A549 (cell line): ENCODE results near the gene SPPL2C. TPM values are rescaled to one million over a fixed set of nuclear protein-coding genes. Genes with fewer than 3 reads are reported as not detected.

ENCODE experiments used
- ATAC-seq, 2 experiments: fragments of 200-7000 bp in 1 of 2; fragments of >200 bp in 1 of 2; cut with Nextera tagmentation in 1 of 2; cut with Tn5 transposase in 1 of 2; 3 replicates each; pipeline versions ENCODE4 v1.8.0 to v1.9.1; 2018 to 2020; ENCODE audit warnings: mild to moderate bottlenecking in 1 of 2, moderate library complexity in 1 of 2
- CTCF ChIA-PET: fragments of 300-600 bp; sonication (Branson Sonifier 250); formaldehyde crosslinking; extraction: SDS; loops from one replicate; lab custom pipeline; 2021; ENCODE audit warnings: antibody characterized with exemption, inconsistent platforms; lab: Yijun Ruan, JAX
- POLR2A ChIA-PET: fragments of 350-600 bp; formaldehyde crosslinking; extraction: SDS; loops from one replicate; lab custom pipeline; 2021; ENCODE audit warnings: antibody characterized with exemption, inconsistent platforms; lab: Yijun Ruan, JAX
- DNase-seq, 2 experiments: peaks; one replicate each; pipeline versions ENCODE4 v3.0.0 to v3.0.0-alpha.2; 2011 to 2016; ENCODE audit warnings: low read depth in 1 of 2, low spot score in 1 of 2
- FAIRE-seq: peaks from 2 replicates; lab custom pipeline; 2011; peaks lifted over from hg19 to GRCh38; lab: Jason Lieb, UNC
- H3K27ac ChIP-seq, 2 experiments: fragments of >200 bp; sonication (Bioruptor Twin); formaldehyde crosslinking; 3 replicates each; pipeline ENCODE4 v1.5.1; 2016 to 2017
- H3K4me1 ChIP-seq: fragments of >200 bp; sonication (Bioruptor Twin); formaldehyde crosslinking; 3 replicates; pipeline ENCODE4 v1.6.1; 2016
- H3K4me2 ChIP-seq: fragments of >200 bp; sonication (Bioruptor Twin); formaldehyde crosslinking; 3 replicates; pipeline ENCODE4 v1.6.1; 2016
- H3K4me3 ChIP-seq: fragments of >200 bp; sonication (Bioruptor Twin); formaldehyde crosslinking; 3 replicates; pipeline ENCODE4 v1.5.1; 2016
- H3K9me3 ChIP-seq: fragments of >200 bp; sonication (Bioruptor Twin); formaldehyde crosslinking; 3 replicates; pipeline ENCODE4 v1.6.1; 2016
- ATOH8 ChIP-seq: fragments of 250-450 bp; sonication (Bioruptor Pico); IDR thresholded peaks from 2 replicates; pipeline ENCODE4 v1.5.0; 2020; ENCODE audit warnings: low read depth, mild to moderate bottlenecking, moderate library complexity
- BHLHE40 ChIP-seq: IDR thresholded peaks from 2 replicates; pipeline ENCODE4 v1.6.1; 2012; ENCODE audit warnings: low read depth, low read length, inconsistent platforms
- CBX8 ChIP-seq: fragments of 200-600 bp; sonication (generic); IDR thresholded peaks from 2 replicates; pipeline ENCODE4 v1.6.1; 2016
- GATA3 ChIP-seq: IDR thresholded peaks from 2 replicates; pipeline ENCODE4 v1.6.1; 2012; ENCODE audit warnings: borderline replicate concordance
- HDAC2 ChIP-seq: fragments of 200-600 bp; sonication (generic); IDR thresholded peaks from 2 replicates; pipeline ENCODE4 v1.6.1; 2016
- HEYL ChIP-seq: fragments of 250-450 bp; sonication (Bioruptor Pico); IDR thresholded peaks from 2 replicates; pipeline ENCODE4 v1.8.0; 2021; ENCODE audit warnings: mild to moderate bottlenecking, moderate library complexity
- HOXA7 ChIP-seq: fragments of 250-450 bp; sonication (Bioruptor Pico); IDR thresholded peaks from 2 replicates; pipeline ENCODE4 v1.5.0; 2020; ENCODE audit warnings: mild to moderate bottlenecking, moderate library complexity
- JUN ChIP-seq, 2 experiments: fragments of >200 bp; sonication (Bioruptor Twin); formaldehyde crosslinking; IDR thresholded peaks; 2 replicates in 1 of 2; 3 replicates in 1 of 2; pipeline ENCODE4 v1.6.1; 2016 to 2017
- JUNB ChIP-seq: fragments of >200 bp; sonication (Bioruptor Twin); formaldehyde crosslinking; IDR thresholded peaks from 2 replicates; pipeline ENCODE4 v1.6.1; 2016
- KDM1A ChIP-seq: fragments of 200-600 bp; sonication (generic); IDR thresholded peaks from 2 replicates; pipeline ENCODE4 v1.6.1; 2016; ENCODE audit warnings: low read depth, mild to moderate bottlenecking
- KDM5A ChIP-seq: fragments of 200-600 bp; sonication (generic); IDR thresholded peaks from 2 replicates; pipeline ENCODE4 v1.6.1; 2016; ENCODE audit warnings: antibody characterized with exemption, mild to moderate bottlenecking
- MAZ ChIP-seq: fragments of 150-350 bp; IDR thresholded peaks from 2 replicates; pipeline ENCODE4 v1.6.1; 2014; ENCODE audit warnings: antibody characterized with exemption, low read depth, low read length, borderline replicate concordance
- MYC ChIP-seq: IDR thresholded peaks from 2 replicates; pipeline ENCODE4 v1.6.1; 2012; ENCODE audit warnings: mild to moderate bottlenecking, inconsistent platforms, low read length, improper control_type of control experiment, borderline replicate concordance
- NPAS2 ChIP-seq: fragments of 250-450 bp; sonication (Bioruptor Pico); IDR thresholded peaks from 2 replicates; pipeline ENCODE4 v1.8.0; 2022; ENCODE audit warnings: mild to moderate bottlenecking, moderate library complexity, borderline replicate concordance
- POLR2AphosphoS2 ChIP-seq: conservative IDR thresholded peaks from 2 replicates; pipeline ENCODE4 v1.6.1; 2012; ENCODE audit warnings: low read length, improper control_type of control experiment, inconsistent platforms
- RAD21 ChIP-seq, 2 experiments: fragments of >200 bp in 1 of 2; sonication (Bioruptor Twin) in 1 of 2; formaldehyde crosslinking in 1 of 2; IDR thresholded peaks in 1 of 2; conservative IDR thresholded peaks in 1 of 2; 2 replicates in 1 of 2; 3 replicates in 1 of 2; pipeline ENCODE4 v1.6.1; 2012 to 2018; ENCODE audit warnings: inconsistent platforms in 1 of 2
- RARB ChIP-seq: fragments of 250-450 bp; sonication (Bioruptor Pico); IDR thresholded peaks from 2 replicates; pipeline ENCODE4 v1.8.0; 2021; ENCODE audit warnings: mild to moderate bottlenecking, moderate library complexity
- RCOR1 ChIP-seq: fragments of 150-350 bp; IDR thresholded peaks from 2 replicates; pipeline ENCODE4 v1.6.1; 2014; ENCODE audit warnings: antibody characterized with exemption, low read length, low read depth
- RFX5 ChIP-seq: fragments of 450-650 bp; IDR thresholded peaks from 2 replicates; pipeline ENCODE4 v1.7.1; 2014; ENCODE audit warnings: antibody characterized with exemption, mild to moderate bottlenecking, moderate library complexity
- SREBF2 ChIP-seq: fragments of 450-650 bp; IDR thresholded peaks from 2 replicates; pipeline ENCODE4 v1.6.1; 2014; ENCODE audit warnings: mild to moderate bottlenecking, moderate library complexity
- WGBS: methylation state at CpG from one replicate; pipeline ENCODE4 v1.1.6; 2017; ENCODE audit errors: missing lambda C conversion rate; 5-methylcytosine and 5-hydroxymethylcytosine counted together
- polyA plus RNA-seq, 4 experiments: library from polyadenylated mRNA; depleted of rRNA in 3 of 4; stranded (reverse); fragments of >200 nt; fragmentation: RNase III in 1 of 4; extraction: RNeasy Plus Mini Kit Qiagen cat#74134 plus additional on column Dnase treatment in 1 of 4; gene quantifications; 2 replicates in 3 of 4; 3 replicates in 1 of 4; pipeline ENCODE4 v1.2.3, GENCODE V29; 2011 to 2017
- TF ChIP-seq, protein P1 (sequence below): fragments of 150-350 bp; IDR thresholded peaks from 2 replicates; pipeline ENCODE4 v1.6.1; 2014; ENCODE audit warnings: low read depth, mild to moderate bottlenecking, low read length
- TF ChIP-seq, protein P2 (sequence below): fragments of 200-600 bp; sonication (generic); IDR thresholded peaks from 2 replicates; pipeline ENCODE4 v1.6.1; 2016; ENCODE audit warnings: antibody characterized with exemption, mild to moderate bottlenecking, moderate library complexity
- TF ChIP-seq, protein P3 (sequence below): fragments of >200 bp; sonication (Bioruptor Twin); formaldehyde crosslinking; IDR thresholded peaks from 3 replicates; pipeline ENCODE4 v1.5.1; 2016

Gene SPPL2C
- polyA plus RNA-seq, 2 of the 4 experiments (the other 2 are of a cell fraction), result not detected

DNA sequence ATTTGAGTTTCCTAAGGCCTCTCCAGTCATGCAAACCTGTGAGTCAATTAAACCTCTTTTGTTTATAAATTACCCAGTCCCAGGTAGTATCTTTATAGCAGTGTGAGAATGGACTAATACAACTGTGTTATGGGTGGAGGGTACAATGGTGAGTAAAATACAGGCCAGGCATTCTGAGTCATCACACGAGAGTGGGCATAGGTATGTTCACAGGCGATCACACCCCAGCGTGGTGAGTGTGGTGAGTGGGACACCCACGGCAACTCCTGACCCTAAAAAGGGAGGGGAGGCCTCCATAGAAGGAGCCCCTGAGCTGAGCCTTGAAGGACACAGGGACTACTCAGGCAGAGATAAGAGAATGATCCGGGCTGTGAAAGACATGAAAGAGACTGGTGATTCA lies 27.0 kb downstream of the SPPL2C start:
- FAIRE-seq, result no peak
- DNase-seq, result no peak
- H3K9me3 ChIP-seq, result no peaks in the 10 kb centered on the region
- POLR2A ChIA-PET, result no interaction called here
- H3K27ac ChIP-seq, result no peak overlapping the region
- H3K4me1 ChIP-seq, result no peaks in the 10 kb centered on the region
- 52% methylated on average over 5 of the region's 5 CpGs for WGBS
- no peak overlapping the region for H3K4me2 ChIP-seq
- no peak overlapping the region for H3K4me3 ChIP-seq
- TF ChIP-seq BHLHE40, result no peak
- no peak for TF ChIP-seq RCOR1
- TF ChIP-seq, protein P1, sequence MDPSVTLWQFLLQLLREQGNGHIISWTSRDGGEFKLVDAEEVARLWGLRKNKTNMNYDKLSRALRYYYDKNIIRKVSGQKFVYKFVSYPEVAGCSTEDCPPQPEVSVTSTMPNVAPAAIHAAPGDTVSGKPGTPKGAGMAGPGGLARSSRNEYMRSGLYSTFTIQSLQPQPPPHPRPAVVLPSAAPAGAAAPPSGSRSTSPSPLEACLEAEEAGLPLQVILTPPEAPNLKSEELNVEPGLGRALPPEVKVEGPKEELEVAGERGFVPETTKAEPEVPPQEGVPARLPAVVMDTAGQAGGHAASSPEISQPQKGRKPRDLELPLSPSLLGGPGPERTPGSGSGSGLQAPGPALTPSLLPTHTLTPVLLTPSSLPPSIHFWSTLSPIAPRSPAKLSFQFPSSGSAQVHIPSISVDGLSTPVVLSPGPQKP, result no peak
- TF ChIP-seq HDAC2, result no peak
- TF ChIP-seq, all 56 proteins: peak for 0
- ATAC-seq, result no peak
- CTCF ChIA-PET, result interaction anchor here (1.0 to 2.0 kb wide), 6 partner anchors 11 to 89 kb away, joined by 3 to 8 read pairs (median 4); no protein-coding TSS in a partner anchor

- no peaks in the 10 kb centered on the region for H3K4me1 ChIP-seq
- H3K9me3 ChIP-seq, result no peaks in the 10 kb centered on the region
- no peak for TF ChIP-seq RFX5
- TF ChIP-seq, protein P2, sequence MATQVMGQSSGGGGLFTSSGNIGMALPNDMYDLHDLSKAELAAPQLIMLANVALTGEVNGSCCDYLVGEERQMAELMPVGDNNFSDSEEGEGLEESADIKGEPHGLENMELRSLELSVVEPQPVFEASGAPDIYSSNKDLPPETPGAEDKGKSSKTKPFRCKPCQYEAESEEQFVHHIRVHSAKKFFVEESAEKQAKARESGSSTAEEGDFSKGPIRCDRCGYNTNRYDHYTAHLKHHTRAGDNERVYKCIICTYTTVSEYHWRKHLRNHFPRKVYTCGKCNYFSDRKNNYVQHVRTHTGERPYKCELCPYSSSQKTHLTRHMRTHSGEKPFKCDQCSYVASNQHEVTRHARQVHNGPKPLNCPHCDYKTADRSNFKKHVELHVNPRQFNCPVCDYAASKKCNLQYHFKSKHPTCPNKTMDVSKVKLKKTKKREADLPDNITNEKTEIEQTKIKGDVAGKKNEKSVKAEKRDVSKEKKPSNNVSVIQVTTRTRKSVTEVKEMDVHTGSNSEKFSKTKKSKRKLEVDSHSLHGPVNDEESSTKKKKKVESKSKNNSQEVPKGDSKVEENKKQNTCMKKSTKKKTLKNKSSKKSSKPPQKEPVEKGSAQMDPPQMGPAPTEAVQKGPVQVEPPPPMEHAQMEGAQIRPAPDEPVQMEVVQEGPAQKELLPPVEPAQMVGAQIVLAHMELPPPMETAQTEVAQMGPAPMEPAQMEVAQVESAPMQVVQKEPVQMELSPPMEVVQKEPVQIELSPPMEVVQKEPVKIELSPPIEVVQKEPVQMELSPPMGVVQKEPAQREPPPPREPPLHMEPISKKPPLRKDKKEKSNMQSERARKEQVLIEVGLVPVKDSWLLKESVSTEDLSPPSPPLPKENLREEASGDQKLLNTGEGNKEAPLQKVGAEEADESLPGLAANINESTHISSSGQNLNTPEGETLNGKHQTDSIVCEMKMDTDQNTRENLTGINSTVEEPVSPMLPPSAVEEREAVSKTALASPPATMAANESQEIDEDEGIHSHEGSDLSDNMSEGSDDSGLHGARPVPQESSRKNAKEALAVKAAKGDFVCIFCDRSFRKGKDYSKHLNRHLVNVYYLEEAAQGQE, result no peak
- no peak for TF ChIP-seq GATA3
- TF ChIP-seq KDM5A, result no peak
- TF ChIP-seq MAZ, result no peak
- no peak for TF ChIP-seq HOXA7
- no peak for TF ChIP-seq NPAS2
- TF ChIP-seq, protein P3, sequence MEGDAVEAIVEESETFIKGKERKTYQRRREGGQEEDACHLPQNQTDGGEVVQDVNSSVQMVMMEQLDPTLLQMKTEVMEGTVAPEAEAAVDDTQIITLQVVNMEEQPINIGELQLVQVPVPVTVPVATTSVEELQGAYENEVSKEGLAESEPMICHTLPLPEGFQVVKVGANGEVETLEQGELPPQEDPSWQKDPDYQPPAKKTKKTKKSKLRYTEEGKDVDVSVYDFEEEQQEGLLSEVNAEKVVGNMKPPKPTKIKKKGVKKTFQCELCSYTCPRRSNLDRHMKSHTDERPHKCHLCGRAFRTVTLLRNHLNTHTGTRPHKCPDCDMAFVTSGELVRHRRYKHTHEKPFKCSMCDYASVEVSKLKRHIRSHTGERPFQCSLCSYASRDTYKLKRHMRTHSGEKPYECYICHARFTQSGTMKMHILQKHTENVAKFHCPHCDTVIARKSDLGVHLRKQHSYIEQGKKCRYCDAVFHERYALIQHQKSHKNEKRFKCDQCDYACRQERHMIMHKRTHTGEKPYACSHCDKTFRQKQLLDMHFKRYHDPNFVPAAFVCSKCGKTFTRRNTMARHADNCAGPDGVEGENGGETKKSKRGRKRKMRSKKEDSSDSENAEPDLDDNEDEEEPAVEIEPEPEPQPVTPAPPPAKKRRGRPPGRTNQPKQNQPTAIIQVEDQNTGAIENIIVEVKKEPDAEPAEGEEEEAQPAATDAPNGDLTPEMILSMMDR, result no peak
- TF ChIP-seq, protein P1, result no peak
- no peak for TF ChIP-seq POLR2AphosphoS2
- TF ChIP-seq RARB (CRISPR knock-in tag), result no peak
- TF ChIP-seq HEYL (CRISPR knock-in tag), result no peak
- TF ChIP-seq ATOH8 (CRISPR knock-in tag), result no peak
- TF ChIP-seq SREBF2, result no peak
- TF ChIP-seq RAD21 (conservative IDR thresholded peaks at IDR 0.05 in 1 of 2, IDR thresholded peaks at IDR 0.05 in 1 of 2), result no peak
- no peak for TF ChIP-seq JUNB
- no peak for TF ChIP-seq CBX8
- TF ChIP-seq MYC, result no peak
- no peak for TF ChIP-seq JUN (IDR thresholded peaks at IDR 0.05)
- no peak for TF ChIP-seq KDM1A
- H3K27ac ChIP-seq, result no peak overlapping the region
- ChIA-PET POLR2A (no interaction called here), CTCF (interaction anchor here (0.7 to 0.9 kb wide), 4 partner anchors 10 to 208 kb away, joined by 3 to 4 read pairs (median 4); no protein-coding TSS in a partner anchor)
- DNase-seq, result no peak
- no peak overlapping the region for H3K4me2 ChIP-seq
- WGBS, result 55% methylated on average over 6 of the region's 6 CpGs
- FAIRE-seq, result no peak
- no peak overlapping the region for H3K4me3 ChIP-seq
- peak in 1 of 2 experiments; percentile 41; a peak in 2 of 6 replicates for ATAC-seq
These were observed 29.0 kb downstream of the SPPL2C start for GRCh38 chr17:45873728-45874127.
